MG63 (cell line): ENCODE data around the gene TRA2B. TPM values are rescaled to one million over a fixed set of nuclear protein-coding genes. Genes with fewer than 3 reads are reported as not detected.

Source experiments
- DNase-seq: peaks from one replicate; pipeline ENCODE4 v3.0.0-alpha.2; 2020
- H3K27me3 ChIP-seq: fragments of 250-450 bp; sonication (Bioruptor Pico); 2 replicates; pipeline ENCODE4 v1.5.1; 2020; ENCODE audit warnings: mild to moderate bottlenecking, moderate library complexity
- H3K36me3 ChIP-seq: fragments of 250-450 bp; sonication (Bioruptor Pico); 2 replicates; pipeline ENCODE4 v1.5.1; 2020; ENCODE audit warnings: mild to moderate bottlenecking, moderate library complexity
- H3K4me3 ChIP-seq: fragments of 250-450 bp; sonication (Bioruptor Pico); 2 replicates; pipeline ENCODE4 v1.5.1; 2020; ENCODE audit warnings: mild to moderate bottlenecking, moderate library complexity
- H3K9me3 ChIP-seq: fragments of 250-450 bp; sonication (Bioruptor Pico); 2 replicates; pipeline ENCODE4 v1.5.1; 2020; ENCODE audit warnings: mild to moderate bottlenecking, moderate library complexity
- total RNA-seq: library from RNA; depleted of rRNA; stranded (reverse); fragments of >200 nt; shearing (Covaris generic); gene quantifications from 2 replicates; pipeline ENCODE4 v1.2.3, GENCODE V29; 2014; ENCODE audit warnings: low replicate concordance

The TRA2B gene
- total RNA-seq, 1 experiment from 2014 or later, result 158 TPM

DNA sequence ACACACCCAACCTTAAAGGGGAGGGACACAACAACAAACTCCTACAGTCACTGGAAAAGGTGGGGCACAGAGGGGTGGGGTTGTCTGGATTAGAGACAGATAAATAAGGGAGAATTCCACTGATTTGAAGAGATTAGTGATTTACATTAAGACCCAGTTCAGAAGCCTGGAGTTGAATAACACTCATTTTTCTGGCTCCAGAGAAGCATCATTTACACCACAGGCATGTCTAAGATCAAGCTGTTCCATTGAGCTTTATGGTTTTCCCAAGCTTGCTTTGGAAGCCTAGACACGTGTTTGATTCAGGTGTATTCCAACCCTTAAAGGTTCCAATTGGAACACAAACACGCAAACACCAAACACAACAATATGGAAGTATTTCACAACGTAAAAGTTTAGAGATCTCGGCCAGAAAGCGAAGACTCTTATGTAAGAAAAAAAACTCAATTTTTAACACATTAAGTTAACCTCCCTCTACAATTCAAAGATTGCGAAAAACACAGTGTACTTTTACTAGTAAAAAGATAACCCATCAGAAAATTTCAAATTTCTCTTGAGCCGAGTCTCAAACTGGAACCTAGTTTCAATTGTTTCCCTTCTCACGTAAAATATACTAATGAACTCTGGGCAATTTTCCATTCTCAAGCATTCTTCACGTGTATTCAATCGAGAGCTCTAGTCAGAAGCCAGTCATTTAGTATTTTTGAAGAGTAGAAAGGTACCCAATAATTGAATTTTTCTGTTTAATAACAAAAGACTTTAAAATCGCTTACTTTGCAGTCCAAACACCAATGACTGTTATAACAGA, 2.1 kb downstream of the TRA2B start:
- Histone ChIP-seq H3K36me3 (peaks cover 49% of the 10 kb centered on the region), H3K4me3 (peak overlapping the region; percentile 97), H3K9me3 (peaks cover 3% of the 10 kb centered on the region; the same call in 1 of the 2 replicates), H3K27me3 (no peaks in the 10 kb centered on the region)
- DNase-seq, result no peak

DNA sequence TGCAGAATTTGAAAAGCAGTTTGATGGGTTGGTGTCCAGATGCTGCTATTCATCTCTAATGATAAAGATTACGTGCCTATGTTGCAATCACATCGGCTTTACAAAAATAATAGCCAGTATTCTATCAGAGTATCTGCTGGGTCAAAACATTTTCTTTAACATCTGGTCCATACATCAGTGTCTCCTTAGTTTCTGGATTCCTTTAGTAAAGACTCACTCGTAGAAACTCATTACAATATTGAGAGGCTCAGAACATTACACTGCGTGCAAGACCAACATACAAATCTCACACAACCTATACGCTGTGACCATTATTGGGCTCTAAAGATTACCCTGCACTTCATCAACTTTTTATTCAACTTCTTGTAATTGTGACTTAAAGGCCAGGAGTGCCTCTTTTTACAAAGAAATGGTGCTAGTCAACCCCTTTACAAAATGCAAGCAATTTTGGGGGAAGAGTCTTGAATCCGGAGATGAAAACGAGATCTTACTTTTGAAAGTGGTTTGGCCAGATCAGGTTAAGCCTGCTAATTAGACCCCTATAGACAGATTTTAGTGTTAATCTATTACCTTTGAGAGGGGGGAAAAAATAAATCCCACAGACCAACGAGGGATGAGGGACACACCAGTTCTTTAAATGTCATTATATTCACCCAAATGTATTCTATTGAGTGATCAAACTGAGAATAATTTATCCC, 2.9 kb downstream of the TRA2B start:
- H3K9me3 ChIP-seq, result peaks cover 3% of the 10 kb centered on the region; the same call in 1 of the 2 replicates
- H3K4me3 ChIP-seq, result peak overlapping the region; percentile 97
- no peak for DNase-seq
- no peaks in the 10 kb centered on the region for H3K27me3 ChIP-seq
- H3K36me3 ChIP-seq, result peaks cover 57% of the 10 kb centered on the region

DNA sequence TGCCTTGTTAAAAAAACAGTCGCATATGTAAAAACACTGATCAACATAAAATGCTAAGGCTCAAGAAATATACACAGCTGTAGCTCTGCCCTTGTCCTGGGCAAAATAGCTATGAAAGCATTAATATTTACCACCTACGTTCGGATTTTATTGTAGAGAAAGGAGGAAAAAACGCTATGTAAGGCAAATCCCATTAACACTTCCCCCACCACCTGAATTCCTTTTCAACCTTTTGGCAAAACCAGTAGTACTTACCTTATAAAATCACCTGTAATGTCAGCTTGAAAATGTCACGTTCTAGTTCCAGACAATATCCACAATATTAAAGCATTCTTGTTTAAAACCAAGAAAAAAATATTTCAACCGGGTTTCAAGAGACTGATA, 3.6 kb downstream of the TRA2B start:
- no peaks in the 10 kb centered on the region for H3K27me3 ChIP-seq
- peak overlapping the region; percentile 97 for H3K4me3 ChIP-seq
- H3K9me3 ChIP-seq, result peaks cover 3% of the 10 kb centered on the region; the same call in 1 of the 2 replicates
- no peak for DNase-seq
- H3K36me3 ChIP-seq, result peaks cover 64% of the 10 kb centered on the region

DNA sequence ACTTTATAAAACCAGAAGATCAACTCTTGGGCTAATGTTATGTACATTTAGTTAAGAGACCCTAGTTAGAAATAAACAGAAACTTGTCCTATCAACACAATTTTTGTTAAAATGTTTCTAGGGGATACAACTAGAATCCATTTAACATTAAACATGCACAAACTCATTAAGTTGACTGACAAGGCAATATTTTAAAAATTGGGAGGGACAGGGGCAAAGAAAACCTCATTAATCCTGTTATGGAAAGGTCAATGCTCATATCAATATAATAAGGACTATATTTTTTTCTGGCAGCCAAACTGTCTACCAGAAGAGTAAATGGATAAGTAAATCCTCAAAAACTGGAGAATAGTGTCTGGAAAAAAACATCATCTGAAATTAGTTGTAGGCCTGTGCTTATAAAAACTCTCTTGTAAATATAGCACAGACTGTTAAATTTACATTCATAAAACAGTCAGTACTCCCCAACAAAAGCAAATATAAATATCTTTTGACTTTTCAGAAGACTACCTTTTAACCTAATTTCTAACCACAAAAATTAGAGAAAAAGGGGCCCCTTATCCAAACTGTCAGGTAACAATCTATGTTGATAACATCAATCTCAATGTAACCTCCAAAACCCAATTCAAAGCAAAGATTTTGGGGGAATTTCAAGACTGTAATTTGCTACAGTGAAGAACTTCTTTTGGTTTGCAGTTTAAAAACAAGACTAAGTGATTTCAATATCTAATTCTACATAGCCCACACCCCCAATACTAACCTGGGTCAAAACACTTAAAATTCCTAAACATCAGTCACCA, 4.2 kb downstream of the TRA2B start:
- Histone ChIP-seq H3K4me3 (peak overlapping the region; percentile 97), H3K9me3 (peaks cover 3% of the 10 kb centered on the region; the same call in 1 of the 2 replicates), H3K36me3 (peaks cover 70% of the 10 kb centered on the region), H3K27me3 (no peaks in the 10 kb centered on the region)
- no peak for DNase-seq

DNA sequence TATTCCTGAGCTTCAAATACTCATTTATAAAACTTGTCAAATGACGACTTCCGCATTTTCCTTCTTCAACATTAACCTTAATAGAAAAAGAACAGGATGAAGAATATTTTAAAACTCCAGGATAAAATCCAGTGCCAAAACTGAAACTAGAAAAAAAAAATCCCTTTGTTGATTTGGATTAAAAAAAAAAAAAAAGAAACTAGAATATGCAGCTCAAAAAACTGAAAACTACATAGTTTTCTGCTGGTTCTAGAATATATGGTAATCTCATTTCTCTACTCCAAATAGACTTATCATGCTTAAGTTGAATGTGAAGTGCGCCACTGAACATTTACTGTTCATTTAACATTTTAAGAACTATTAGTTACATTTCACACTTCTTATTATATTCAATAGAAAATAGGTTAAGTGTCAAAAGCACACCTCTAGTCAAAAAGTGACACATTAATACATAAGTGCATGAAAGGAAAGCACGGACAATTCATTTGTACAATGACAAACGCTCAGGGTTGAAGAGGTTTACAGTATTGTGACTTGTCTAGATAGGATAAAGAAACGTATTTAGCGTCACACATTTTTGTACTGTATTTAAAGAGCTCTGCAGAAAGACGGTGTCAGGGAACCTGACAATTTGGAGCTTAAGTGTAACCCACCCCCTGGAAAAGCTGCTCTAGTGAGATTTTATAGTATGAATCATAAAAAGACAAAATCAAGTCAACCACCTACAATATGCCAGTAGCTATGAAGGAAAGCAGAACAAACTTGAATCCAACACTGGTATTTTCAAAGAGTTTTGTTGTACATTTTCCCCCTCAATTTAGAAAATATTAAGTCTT, 5.8 kb downstream of the TRA2B start:
- Histone ChIP-seq H3K36me3 (peaks cover 80% of the 10 kb centered on the region), H3K9me3 (no peaks in the 10 kb centered on the region), H3K4me3 (peak overlapping the region; percentile 97), H3K27me3 (no peaks in the 10 kb centered on the region)
- no peak for DNase-seq

DNA sequence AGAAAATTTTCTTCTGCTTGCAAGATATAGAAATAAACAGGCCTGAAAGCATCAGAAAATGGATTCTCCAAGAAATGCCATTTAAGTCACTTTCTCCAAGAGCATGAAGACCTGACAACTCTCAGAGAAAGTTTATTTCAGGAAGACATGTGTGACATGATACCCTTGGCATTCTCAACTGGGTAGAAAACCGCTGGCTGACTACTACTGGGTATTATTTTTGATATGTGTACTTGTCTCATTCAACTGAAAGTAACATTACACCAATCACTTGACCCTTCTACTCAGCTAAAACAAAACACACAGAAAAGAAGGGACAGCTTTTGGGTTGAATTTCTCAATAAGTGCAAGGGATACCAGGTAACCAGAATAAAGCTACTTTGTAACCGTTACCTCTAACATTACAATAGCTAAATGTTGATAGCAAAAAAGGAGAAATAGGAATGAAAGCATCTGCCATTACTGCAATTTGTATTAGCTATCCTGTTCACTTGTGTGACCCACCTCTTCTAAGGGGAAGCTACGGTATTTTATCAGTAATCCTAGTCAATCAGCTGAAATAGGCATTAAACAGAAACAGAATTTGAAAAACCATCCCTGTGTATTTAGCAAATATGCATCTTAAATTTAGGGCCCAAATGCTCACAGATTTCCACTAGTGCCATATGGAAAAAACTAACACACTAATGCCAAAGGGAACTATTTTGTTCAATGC, 7.3 kb downstream of the TRA2B start:
- H3K27me3 ChIP-seq, result no peaks in the 10 kb centered on the region
- H3K36me3 ChIP-seq, result peaks cover 80% of the 10 kb centered on the region
- no peaks in the 10 kb centered on the region for H3K9me3 ChIP-seq
- H3K4me3 ChIP-seq, result no peak overlapping the region
- no peak for DNase-seq

DNA sequence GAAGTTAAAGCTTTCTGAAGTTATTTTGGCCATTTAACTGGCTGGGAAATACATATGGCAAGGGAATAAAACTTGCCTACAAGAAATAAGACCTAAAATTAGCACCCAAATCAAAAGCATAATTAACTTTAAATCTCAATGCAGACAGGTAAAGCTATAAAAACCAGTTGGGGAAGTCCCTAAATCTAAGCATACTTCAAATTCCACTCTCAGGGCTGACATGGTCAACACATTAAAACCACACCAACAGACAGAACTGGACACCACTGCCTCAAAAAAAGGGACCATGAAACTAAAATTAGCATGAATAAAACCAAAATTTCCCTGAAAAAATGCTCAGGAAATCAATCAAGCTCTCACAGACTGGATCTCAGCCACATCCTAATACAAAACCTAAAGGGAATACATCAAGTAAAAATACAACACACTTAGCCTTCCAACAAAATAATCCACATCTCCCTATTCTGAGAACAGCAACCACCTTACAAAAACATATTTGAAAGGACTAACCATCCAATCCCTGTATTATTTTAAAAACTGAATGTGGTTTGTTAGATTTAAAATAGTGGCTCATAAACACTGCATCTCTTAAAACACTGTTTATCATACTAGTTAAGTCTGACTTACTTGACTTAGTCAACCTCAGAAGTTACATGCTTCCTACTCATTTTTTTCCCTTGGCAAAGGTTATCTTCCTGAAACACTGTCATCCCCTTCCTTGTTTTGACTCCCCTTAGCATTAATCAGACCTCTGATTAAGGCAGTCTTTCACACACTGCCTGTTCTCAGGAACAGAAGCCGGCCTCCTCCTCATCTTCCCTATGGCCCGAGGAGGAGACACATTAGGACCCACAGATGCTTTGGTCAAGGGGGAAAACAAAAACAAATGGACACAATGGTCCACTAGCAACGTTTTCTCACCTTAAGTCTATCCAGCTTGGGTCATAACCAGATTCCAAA, 8.3 kb downstream of the TRA2B start:
- H3K9me3 ChIP-seq, result no peaks in the 10 kb centered on the region
- peaks cover 82% of the 10 kb centered on the region for H3K36me3 ChIP-seq
- no peak for DNase-seq
- H3K27me3 ChIP-seq, result no peaks in the 10 kb centered on the region
- H3K4me3 ChIP-seq, result no peak overlapping the region

DNA sequence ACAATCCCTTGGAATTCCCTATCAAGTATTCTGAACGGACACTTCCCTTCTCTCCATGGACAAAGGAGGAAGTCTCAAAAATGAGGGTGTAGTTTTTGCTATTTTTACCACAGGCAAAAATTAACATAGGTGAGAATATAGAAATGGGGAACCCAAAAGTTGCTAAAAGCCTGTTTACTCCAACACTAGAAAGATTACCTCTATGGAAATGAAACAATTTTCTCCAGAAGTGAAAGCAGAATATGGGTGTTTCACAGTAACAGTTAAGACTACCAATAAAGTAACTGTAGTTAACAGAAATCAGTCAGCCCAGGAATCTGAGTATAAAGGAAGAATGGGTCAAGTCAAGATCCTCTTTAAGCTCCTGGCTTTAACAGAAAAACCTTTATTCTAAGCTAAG, 9.3 kb downstream of the TRA2B start:
- no peak for DNase-seq
- Histone ChIP-seq H3K27me3 (no peaks in the 10 kb centered on the region), H3K4me3 (no peak overlapping the region), H3K9me3 (no peaks in the 10 kb centered on the region), H3K36me3 (peaks cover 84% of the 10 kb centered on the region)

DNA sequence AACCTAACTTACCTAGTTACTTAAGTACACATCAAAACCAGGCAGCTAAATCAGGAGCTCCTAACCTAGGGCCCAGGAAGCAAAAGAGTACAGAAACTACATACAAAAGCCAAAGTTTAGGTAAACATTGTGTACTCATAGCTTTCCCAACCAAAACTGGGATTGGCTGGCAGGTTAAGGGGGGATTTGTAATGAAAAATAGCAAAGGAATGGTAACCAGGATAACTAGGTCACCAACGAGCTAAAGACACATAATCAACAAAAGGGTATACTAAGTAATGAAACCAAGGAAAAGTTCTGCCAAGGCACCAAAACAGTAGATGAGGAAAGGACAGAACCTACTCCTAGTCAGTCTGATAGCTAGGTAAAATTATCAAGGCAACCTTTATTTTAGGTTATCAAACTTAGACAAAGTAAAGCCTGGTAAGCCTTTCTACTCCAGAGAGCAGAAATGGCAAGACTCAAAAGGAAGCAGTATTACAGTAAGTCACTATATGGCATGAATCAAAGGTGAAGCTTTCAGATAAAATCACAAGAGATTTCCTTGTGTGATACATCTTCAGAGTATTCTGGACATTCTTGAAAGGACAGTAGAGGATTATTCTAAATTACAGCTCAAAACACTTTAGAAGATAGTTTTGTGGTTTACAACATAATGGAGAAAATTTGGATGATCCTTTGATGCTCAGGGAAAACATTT, 10.2 kb downstream of the TRA2B start:
- H3K9me3 ChIP-seq, result no peaks in the 10 kb centered on the region
- DNase-seq, result no peak
- no peaks in the 10 kb centered on the region for H3K27me3 ChIP-seq
- no peak overlapping the region for H3K4me3 ChIP-seq
- H3K36me3 ChIP-seq, result peaks cover 90% of the 10 kb centered on the region

DNA sequence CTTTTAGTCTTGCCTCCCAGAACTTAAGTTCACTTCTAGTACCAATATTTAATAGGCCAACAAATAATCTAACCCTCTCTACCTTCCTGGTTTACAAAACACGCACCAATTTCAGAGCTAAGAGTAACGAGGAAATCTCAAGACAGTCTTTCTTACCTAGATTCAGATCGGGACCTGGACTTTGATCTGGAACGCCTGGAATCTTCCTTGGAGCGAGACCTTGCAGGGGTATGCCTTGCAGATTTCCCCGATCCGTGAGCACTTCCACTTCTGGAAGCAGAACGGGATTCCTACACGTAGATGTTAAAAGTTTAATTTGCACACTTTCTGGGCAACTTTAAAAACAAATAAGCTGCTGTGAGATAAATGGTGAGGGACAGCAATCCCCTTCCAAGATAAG, 11.4 kb downstream of the TRA2B start:
- H3K9me3 ChIP-seq, result no peaks in the 10 kb centered on the region
- peaks cover 100% of the 10 kb centered on the region for H3K36me3 ChIP-seq
- H3K4me3 ChIP-seq, result no peak overlapping the region
- DNase-seq, result no peak
- H3K27me3 ChIP-seq, result no peaks in the 10 kb centered on the region

DNA sequence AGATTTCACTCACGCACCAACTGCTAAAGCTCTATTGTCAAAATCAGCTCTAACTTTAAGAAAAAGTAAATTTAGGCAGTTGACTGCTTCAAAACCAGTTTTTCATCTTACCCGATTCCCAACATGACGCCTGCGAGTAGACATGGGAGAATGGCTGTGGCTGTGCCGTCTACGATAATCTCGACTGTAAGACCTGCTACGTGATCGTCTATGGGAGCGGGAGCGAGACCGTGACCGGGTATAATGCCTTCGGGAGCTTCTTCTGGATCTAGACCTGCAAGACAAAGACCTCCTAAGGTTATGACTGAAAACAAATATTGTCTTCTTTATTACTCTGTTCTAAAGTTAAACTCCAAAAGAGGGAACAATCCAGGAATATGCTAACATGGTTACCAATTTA, 12.5 kb downstream of the TRA2B start:
- H3K9me3 ChIP-seq, result no peaks in the 10 kb centered on the region
- H3K27me3 ChIP-seq, result no peaks in the 10 kb centered on the region
- no peak for DNase-seq
- H3K36me3 ChIP-seq, result peaks cover 100% of the 10 kb centered on the region
- no peak overlapping the region for H3K4me3 ChIP-seq

DNA sequence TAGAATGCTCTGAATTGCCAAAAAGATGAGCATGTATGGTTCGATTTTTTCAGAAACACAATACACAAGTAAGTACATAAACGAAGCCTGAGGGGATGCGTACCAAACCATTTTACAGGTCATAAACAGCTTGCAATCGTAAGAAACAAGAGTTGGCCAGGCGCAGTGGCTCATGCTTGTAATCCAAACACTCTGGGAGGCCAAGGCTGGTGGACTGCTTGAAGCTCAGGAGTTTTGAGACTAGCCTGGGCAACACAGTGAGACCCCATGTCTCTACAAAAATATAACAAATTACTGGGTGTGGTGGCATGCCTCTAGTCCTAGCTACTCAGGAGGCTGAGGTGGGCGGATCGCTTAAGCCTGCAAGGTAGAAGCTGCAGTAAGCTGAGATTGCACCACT, 13.4 kb downstream of the TRA2B start:
- Histone ChIP-seq H3K27me3 (no peaks in the 10 kb centered on the region), H3K4me3 (no peak overlapping the region), H3K9me3 (no peaks in the 10 kb centered on the region), H3K36me3 (peaks cover 100% of the 10 kb centered on the region)
- DNase-seq, result no peak

DNA sequence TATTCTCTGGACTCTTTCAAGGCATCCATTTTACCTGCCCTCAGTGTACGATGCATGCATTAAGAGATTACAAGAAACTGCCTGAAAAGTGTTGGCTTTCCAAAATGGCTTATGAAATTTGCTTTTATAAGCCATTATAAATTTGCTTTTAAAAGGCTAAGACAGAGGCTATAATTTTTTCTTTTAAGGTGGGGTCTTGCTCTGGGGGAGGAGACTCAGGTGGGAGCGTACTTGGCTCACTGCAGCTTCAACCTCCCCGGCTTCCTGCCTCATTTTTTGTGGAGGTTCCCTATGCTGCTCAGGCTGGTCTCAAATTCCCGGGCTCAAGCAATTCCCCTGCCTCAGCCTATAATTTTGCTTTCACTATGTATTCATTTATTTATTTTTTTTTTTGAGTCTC, 17.6 kb downstream of the TRA2B start:
- Histone ChIP-seq H3K4me3 (no peak overlapping the region), H3K9me3 (no peaks in the 10 kb centered on the region), H3K27me3 (no peaks in the 10 kb centered on the region), H3K36me3 (peaks cover 100% of the 10 kb centered on the region)
- DNase-seq, result no peak

DNA sequence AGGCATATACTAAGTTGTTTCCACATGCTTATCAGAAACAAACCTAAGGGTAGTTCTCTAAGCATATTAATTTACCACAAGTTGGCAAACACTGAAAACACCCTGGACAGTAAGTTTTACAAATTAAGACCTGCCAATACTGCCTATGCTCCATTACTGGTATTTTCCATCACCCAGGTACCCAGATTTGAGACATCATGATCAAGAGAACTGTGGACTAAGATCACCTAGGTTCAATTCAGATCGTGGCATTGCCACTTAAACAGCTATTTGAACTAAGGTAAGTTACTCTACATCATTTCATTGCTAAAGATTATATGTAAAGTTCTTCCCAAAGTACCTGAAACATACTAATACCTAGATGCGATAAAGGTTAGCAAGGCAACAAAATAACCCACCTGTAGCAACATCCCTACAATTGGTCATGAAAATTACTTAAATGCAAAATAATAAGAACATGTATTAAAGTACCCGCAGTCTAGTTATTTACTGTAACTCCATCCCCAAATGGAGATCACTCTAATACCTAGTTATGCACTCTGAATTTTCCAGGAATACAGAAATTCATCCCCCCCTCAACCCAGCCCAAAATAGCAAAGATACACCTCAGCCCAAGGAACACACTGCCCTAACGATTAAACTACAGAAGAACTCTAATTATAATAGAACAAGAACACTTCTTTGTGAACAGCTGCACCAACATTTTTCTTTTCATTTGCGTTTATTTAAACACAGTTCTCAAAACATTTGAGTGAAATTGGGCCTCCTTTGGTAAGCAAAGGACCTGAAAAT, 21.6 kb downstream of the TRA2B start:
- H3K27me3 ChIP-seq, result no peaks in the 10 kb centered on the region
- H3K36me3 ChIP-seq, result peaks cover 83% of the 10 kb centered on the region
- no peaks in the 10 kb centered on the region for H3K9me3 ChIP-seq
- H3K4me3 ChIP-seq, result no peak overlapping the region
- DNase-seq, result no peak
